HG03280 (cell line): ENCODE results near the gene GSE1.
A peak's percentile ranks its signal among the peaks of the same experiment; 100 is the strongest.

Experiments
- ATAC-seq: cut with Tn5 transposase; IDR thresholded peaks from one replicate; pipeline ENCODE4 v1.9.1; 2021; ENCODE audit warnings: mild to moderate bottlenecking, moderate library complexity; ENCODE audit not compliant: unreplicated experiment

The GSE1 gene

GRCh38 chr16:85605051-85605911, 7.8 kb upstream of the GSE1 start:
- no peak for ATAC-seq

- no peak for ATAC-seq
Measured at GRCh38 chr16:85605912-85606841, 6.9 kb upstream of the GSE1 start.

GRCh38 chr16:85606904-85607303, 6.2 kb upstream of the GSE1 start:
- ATAC-seq = no peak

- no peak for ATAC-seq
Measured at GRCh38 chr16:85607321-85607765, 5.8 kb upstream of the GSE1 start.

GRCh38 chr16:85607796-85608514, 5.2 kb upstream of the GSE1 start:
- ATAC-seq = no peak

GRCh38 chr16:85608515-85608885, 4.6 kb upstream of the GSE1 start:
- no peak for ATAC-seq

GRCh38 chr16:85608887-85609286, 4.2 kb upstream of the GSE1 start:
- ATAC-seq = no peak

- ATAC-seq = no peak
Measured at GRCh38 chr16:85609539-85609938, 3.6 kb upstream of the GSE1 start.

- ATAC-seq = no peak
Measured at GRCh38 chr16:85610059-85610445, 3.1 kb upstream of the GSE1 start.

GRCh38 chr16:85610446-85611193, 2.5 kb upstream of the GSE1 start:
- peak; percentile 37 for ATAC-seq

- no peak for ATAC-seq
Measured at GRCh38 chr16:85611194-85611443, 2.0 kb upstream of the GSE1 start.

- ATAC-seq = no peak
Measured at GRCh38 chr16:85611444-85612190, 1.5 kb upstream of the GSE1 start.

GRCh38 chr16:85612191-85612800, 826 bp upstream of the GSE1 start:
- no peak for ATAC-seq

GRCh38 chr16:85613604-85614337, 649 bp downstream of the GSE1 start:
- ATAC-seq = no peak

GRCh38 chr16:85614338-85615013, 1.4 kb downstream of the GSE1 start:
- no peak for ATAC-seq

- ATAC-seq = no peak
Measured at GRCh38 chr16:85615014-85615851, 2.1 kb downstream of the GSE1 start.

GRCh38 chr16:85615852-85616606, 2.9 kb downstream of the GSE1 start:
- no peak for ATAC-seq
